Duodenal mucosa (tissue), 2 donors: ENCODE results near the gene FAM72B.
A peak's percentile ranks its signal among the peaks of the same experiment; 100 is the strongest.
"Not testable (repeated sequence)": the region's sequence is repeated elsewhere in the genome, so short reads cannot be mapped to it uniquely, and the experiment has no call there.

Experiments
- H3K27ac ChIP-seq: one replicate; pipeline ENCODE4 v1.7.0; 2013; ENCODE audit warnings: low read depth, low read length
- H3K27me3 ChIP-seq, 2 donors: one replicate each; pipeline ENCODE4 v1.7.0; 2013; ENCODE audit warnings: low read length in 2 of 2, control low read depth in 1 of 2; ENCODE audit not compliant: insufficient read depth in 2 of 2, control insufficient read depth in 1 of 2
- H3K36me3 ChIP-seq, 2 donors: one replicate each; pipeline ENCODE4 v1.7.0; 2013; ENCODE audit warnings: low read length in 2 of 2, control low read depth in 1 of 2; ENCODE audit not compliant: insufficient read depth in 2 of 2, control insufficient read depth in 1 of 2
- H3K4me1 ChIP-seq, 2 donors: one replicate each; pipeline ENCODE4 v1.7.0; 2013; ENCODE audit warnings: low read length in 2 of 2, control low read depth in 1 of 2; ENCODE audit not compliant: insufficient read depth in 2 of 2, control insufficient read depth in 1 of 2
- H3K4me3 ChIP-seq, 2 donors: one replicate each; pipeline ENCODE4 v1.7.0; 2013; ENCODE audit warnings: low read length in 2 of 2, low read depth in 1 of 2
- H3K9ac ChIP-seq, 2 donors: one replicate each; pipeline ENCODE4 v1.7.0; 2013; ENCODE audit warnings: low read length in 2 of 2, low read depth in 1 of 2
- H3K9me3 ChIP-seq, 2 donors: one replicate each; pipeline ENCODE4 v1.7.0; 2013; ENCODE audit warnings: low read length in 2 of 2, control low read depth in 1 of 2; ENCODE audit not compliant: control insufficient read depth in 1 of 2

FAM72B gene

DNA sequence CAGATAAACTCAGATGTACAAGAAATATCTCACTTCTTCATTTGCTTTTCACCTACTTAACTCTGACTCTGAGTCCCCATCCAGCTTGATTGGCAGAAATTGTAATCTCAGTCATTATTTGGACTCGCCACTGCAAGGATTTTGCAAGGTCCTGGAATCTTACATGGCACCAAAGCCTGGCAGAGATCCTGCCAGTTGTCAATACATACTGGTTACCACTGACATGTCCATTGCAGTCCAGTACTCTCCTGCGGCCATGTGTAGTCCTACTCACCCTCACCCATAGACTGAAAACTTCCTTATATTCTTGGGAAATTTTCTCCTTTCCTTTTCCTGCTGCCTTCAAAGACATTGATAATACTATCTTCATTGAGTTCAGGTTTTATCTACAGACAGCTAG is 29.3 kb downstream of the FAM72B start:
- not testable (repeated sequence) for H3K4me3 ChIP-seq

GRCh38 chr1:121152788-121153187 is 31.4 kb downstream of the FAM72B start:
- H3K36me3 ChIP-seq, H3K9ac ChIP-seq, H3K4me3 ChIP-seq, H3K27me3 ChIP-seq, H3K27ac ChIP-seq, H3K4me1 ChIP-seq, H3K9me3 ChIP-seq: not testable (repeated sequence)

More for the DNA sequence above, 29.3 kb downstream of the FAM72B start:
- not testable (repeated sequence) for H3K9me3 ChIP-seq, H3K27me3 ChIP-seq, H3K4me1 ChIP-seq, H3K9ac ChIP-seq, H3K36me3 ChIP-seq, H3K27ac ChIP-seq

- not testable (repeated sequence) for H3K9ac ChIP-seq, H3K4me3 ChIP-seq, H3K36me3 ChIP-seq, H3K4me1 ChIP-seq, H3K27me3 ChIP-seq, H3K9me3 ChIP-seq, H3K27ac ChIP-seq
Measured at GRCh38 chr1:121151294-121151693, 32.8 kb downstream of the FAM72B start.

DNA sequence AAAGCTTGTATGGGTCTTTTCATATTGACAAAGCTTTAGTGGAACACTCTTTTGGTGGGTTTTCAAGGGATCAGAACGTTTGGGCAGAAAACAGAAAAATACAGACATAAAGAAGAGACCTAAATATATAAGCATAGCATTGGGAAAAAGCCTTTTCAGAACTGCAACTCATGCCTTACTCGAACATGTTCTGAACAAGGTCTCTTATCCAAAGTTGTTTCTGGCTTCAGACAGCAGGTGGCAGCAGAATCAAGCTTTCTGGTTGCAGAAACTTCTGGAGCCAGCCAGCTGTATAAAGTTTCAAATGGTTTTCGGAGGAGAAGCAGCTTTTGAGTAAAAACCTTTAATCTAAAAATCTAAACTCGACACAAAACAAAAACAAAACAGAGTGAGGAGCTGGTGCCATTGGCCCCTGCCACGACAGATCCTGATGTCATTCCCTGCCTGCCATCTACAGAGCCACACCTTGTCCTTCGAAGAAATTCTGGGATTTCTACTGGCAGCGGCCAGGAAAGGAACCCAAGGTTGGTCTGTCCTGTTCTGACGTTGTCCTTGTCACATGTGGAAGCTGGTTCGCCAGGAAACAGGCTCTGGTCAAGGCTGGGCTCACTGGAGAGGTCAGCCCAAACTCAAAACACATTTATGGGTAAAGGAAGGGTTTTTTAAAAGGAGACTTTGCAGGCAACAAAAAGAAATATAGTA is 35.5 kb downstream of the FAM72B start:
- not testable (repeated sequence) for H3K27me3 ChIP-seq, H3K9me3 ChIP-seq, H3K36me3 ChIP-seq, H3K9ac ChIP-seq, H3K4me1 ChIP-seq, H3K4me3 ChIP-seq, H3K27ac ChIP-seq

DNA sequence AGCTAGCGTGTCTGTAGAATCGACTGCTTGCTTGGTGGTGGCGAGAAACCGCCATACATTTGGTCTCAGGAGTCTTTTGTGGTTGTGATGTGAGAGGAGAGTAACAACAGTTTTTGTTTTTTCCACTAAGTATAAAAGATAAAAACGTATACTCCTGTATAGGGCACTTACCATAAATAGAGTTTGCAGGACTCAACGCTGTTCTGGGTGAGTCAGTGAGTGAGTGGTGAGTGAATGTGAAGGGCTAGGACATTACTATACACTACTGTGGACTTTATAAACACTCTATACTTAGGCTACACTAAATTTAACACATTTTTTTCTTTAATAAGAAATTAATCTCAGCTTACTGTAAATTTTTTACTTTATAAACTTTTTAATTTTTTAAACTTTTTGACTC is 43.7 kb downstream of the FAM72B start:
- H3K27ac ChIP-seq, H3K4me3 ChIP-seq, H3K36me3 ChIP-seq, H3K9ac ChIP-seq, H3K4me1 ChIP-seq, H3K9me3 ChIP-seq, H3K27me3 ChIP-seq: not testable (repeated sequence)

- H3K36me3 ChIP-seq, H3K27ac ChIP-seq, H3K4me1 ChIP-seq, H3K27me3 ChIP-seq, H3K9ac ChIP-seq, H3K9me3 ChIP-seq, H3K4me3 ChIP-seq: not testable (repeated sequence)
Measured at GRCh38 chr1:121131494-121131893, 52.6 kb downstream of the FAM72B start.

DNA sequence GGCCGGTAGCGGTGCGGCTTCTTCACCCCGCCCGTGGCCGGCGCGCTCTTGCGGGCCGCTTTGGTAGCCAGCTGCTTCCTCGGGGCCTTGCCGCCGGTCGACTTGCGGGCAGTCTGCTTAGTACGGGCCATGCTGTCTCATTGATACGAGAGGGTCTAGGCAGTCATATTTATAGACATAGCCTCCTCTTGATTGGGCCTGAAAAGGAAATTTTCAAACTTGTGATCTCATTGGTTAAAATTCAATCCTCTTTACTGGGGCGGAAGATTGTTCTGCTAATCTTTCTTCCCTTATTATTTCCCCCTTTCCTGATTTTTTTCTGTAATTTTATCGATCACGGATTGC is 65.7 kb downstream of the FAM72B start:
- not testable (repeated sequence) for H3K27me3 ChIP-seq, H3K36me3 ChIP-seq, H3K27ac ChIP-seq, H3K4me1 ChIP-seq, H3K9me3 ChIP-seq, H3K9ac ChIP-seq
- peak overlapping the region in 1 of 2 donors; percentile 50 for H3K4me3 ChIP-seq
